Thoracic aorta (tissue), 2 donors: Measurements from ENCODE around the gene GON7. TPM values are rescaled to one million over a fixed set of nuclear protein-coding genes. Genes with fewer than 3 reads are reported as not detected.

Experiments used
- ATAC-seq: fragments of 150-250 bp; one replicate; pipeline ENCODE4 v1.8.0; 2017; ENCODE audit warnings: low read depth; ENCODE audit not compliant: insufficient number of reproducible peaks, low FRiP score
- DNase-seq: peaks from one replicate; pipeline ENCODE4 v3.0.0-alpha.2; 2020; ENCODE audit warnings: low spot score
- H3K27ac ChIP-seq, 2 donors: fragments of 200-600 bp; sonication (generic); 1 replicate in 1 of 2; 2 replicates in 1 of 2; pipeline ENCODE4 v1.5.1; 2016; ENCODE audit warnings: mild to moderate bottlenecking in 2 of 2, moderate library complexity in 2 of 2
- H3K27me3 ChIP-seq: fragments of 200-600 bp; sonication (generic); replicated peaks from 2 replicates; pipeline ENCODE4 v1.6.0; 2016; ENCODE audit warnings: mild to moderate bottlenecking; ENCODE audit not compliant: insufficient read depth
- H3K36me3 ChIP-seq: fragments of 200-600 bp; sonication (generic); one replicate; pipeline ENCODE4 v1.5.1; 2016
- H3K4me1 ChIP-seq, 2 donors: fragments of 200-600 bp; sonication (generic); 1 replicate in 1 of 2; 2 replicates in 1 of 2; pipeline versions ENCODE4 v1.5.1 to v1.6.0; 2016; ENCODE audit warnings: low read depth in 2 of 2, mild to moderate bottlenecking in 1 of 2; ENCODE audit not compliant: control insufficient read depth in 1 of 2
- H3K4me3 ChIP-seq: fragments of 200-600 bp; sonication (generic); 2 replicates; pipeline ENCODE4 v1.5.1; 2016; ENCODE audit warnings: mild to moderate bottlenecking
- H3K9me3 ChIP-seq: fragments of 200-600 bp; sonication (generic); 2 replicates; pipeline ENCODE4 v1.5.1; 2016
- CTCF ChIP-seq: fragments of 200-600 bp; sonication (generic); IDR thresholded peaks from one replicate; pipeline ENCODE4 v1.5.1; 2019; ENCODE audit warnings: antibody characterized with exemption
- total RNA-seq, 2 donors: library from RNA; depleted of rRNA; stranded (reverse); fragments of >200 nt; gene quantifications; one replicate each; pipeline versions ENCODE4 v1.1.0 to v1.2.3, GENCODE V29; 2016

GON7 gene
- total RNA-seq, 2 donors from 2014 or later, result 3.1 to 3.2 TPM

GRCh38 chr14:93214598-93214997 is 7.7 kb upstream of the GON7 start:
- Histone ChIP-seq H3K27me3 (no peaks in the 10 kb centered on the region), H3K4me1 (peaks cover 0 to 1% of the 10 kb centered on the region in 2 donors), H3K4me3 (no peak overlapping the region), H3K27ac (no peak overlapping the region), H3K9me3 (no peaks in the 10 kb centered on the region), H3K36me3 (peaks cover 47% of the 10 kb centered on the region)
- DNase-seq, result no peak
- no peak for TF ChIP-seq CTCF
- ATAC-seq, result no peak

- DNase-seq, result no peak
- Histone ChIP-seq H3K4me1 (peaks cover 7 to 21% of the 10 kb centered on the region in 2 donors), H3K36me3 (peaks cover 35% of the 10 kb centered on the region), H3K9me3 (no peaks in the 10 kb centered on the region), H3K27ac (no peak overlapping the region), H3K27me3 (no peaks in the 10 kb centered on the region), H3K4me3 (no peak overlapping the region)
- no peak for TF ChIP-seq CTCF
- no peak for ATAC-seq
These were observed 5.6 kb upstream of the GON7 start for GRCh38 chr14:93212432-93212831.

GRCh38 chr14:93207468-93208308 is 823 bp upstream of the GON7 start:
- Histone ChIP-seq H3K4me3 (peak overlapping the region; percentile 96), H3K27me3 (no peaks in the 10 kb centered on the region), H3K36me3 (peaks cover 5% of the 10 kb centered on the region), H3K27ac (peak overlapping the region; percentile 80 to 88), H3K4me1 (peaks cover 9 to 29% of the 10 kb centered on the region in 2 donors), H3K9me3 (no peaks in the 10 kb centered on the region)
- no peak for TF ChIP-seq CTCF
- DNase-seq (no peak), ATAC-seq (peak; percentile 57)

- ATAC-seq (no peak), DNase-seq (no peak)
- no peaks in the 10 kb centered on the region for H3K36me3 ChIP-seq
- H3K4me1 ChIP-seq, result peaks cover 2 to 8% of the 10 kb centered on the region in 2 donors
- no peak overlapping the region for H3K27ac ChIP-seq
- H3K4me3 ChIP-seq, result no peak overlapping the region
- TF ChIP-seq CTCF, result no peak
- no peaks in the 10 kb centered on the region for H3K27me3 ChIP-seq
- no peaks in the 10 kb centered on the region for H3K9me3 ChIP-seq
These were observed 5.6 kb downstream of the GON7 start for GRCh38 chr14:93201155-93201704.

- Histone ChIP-seq H3K9me3 (no peaks in the 10 kb centered on the region), H3K4me1 (peaks cover 0 to 1% of the 10 kb centered on the region in 2 donors), H3K4me3 (no peak overlapping the region), H3K27ac (no peak overlapping the region), H3K36me3 (no peaks in the 10 kb centered on the region), H3K27me3 (no peaks in the 10 kb centered on the region)
- TF ChIP-seq CTCF, result no peak
- no peak for DNase-seq
- ATAC-seq, result no peak
These were observed 6.3 kb downstream of the GON7 start for GRCh38 chr14:93200553-93200952.
